ENCODE measurements around the gene TMEM151A.

The TMEM151A gene

GRCh38 chr11:66322732-66323427 is 31.2 kb downstream of the TMEM151A start:
- no peak for DNase-seq (ENCODE audit: low read depth in 2 of 2)

- no peak for DNase-seq (ENCODE audit: low read depth in 2 of 2)
Measured at GRCh38 chr11:66323684-66324083, 32.0 kb downstream of the TMEM151A start.

- DNase-seq (ENCODE audit: low read depth in 2 of 2), result no peak
Measured at GRCh38 chr11:66324664-66325063, 33.0 kb downstream of the TMEM151A start.

GRCh38 chr11:66325263-66325671 is 33.6 kb downstream of the TMEM151A start:
- DNase-seq (ENCODE audit: low read depth in 2 of 2), result no peak

- no peak for DNase-seq (ENCODE audit: low read depth in 2 of 2)
Measured at GRCh38 chr11:66326261-66327111, 34.8 kb downstream of the TMEM151A start.

- DNase-seq (ENCODE audit: low read depth in 2 of 2), result no peak
Measured at GRCh38 chr11:66327171-66328030, 35.7 kb downstream of the TMEM151A start.

GRCh38 chr11:66328031-66328301 is 36.3 kb downstream of the TMEM151A start:
- no peak for DNase-seq (ENCODE audit: low read depth in 2 of 2)

GRCh38 chr11:66328302-66329144 is 36.8 kb downstream of the TMEM151A start:
- DNase-seq (ENCODE audit: low read depth in 2 of 2), result peak; percentile 66 to 78

GRCh38 chr11:66329165-66329673 is 37.5 kb downstream of the TMEM151A start:
- DNase-seq (ENCODE audit: low read depth in 2 of 2), result no peak

- DNase-seq (ENCODE audit: low read depth in 2 of 2), result no peak
Measured at GRCh38 chr11:66330931-66331330, 39.2 kb downstream of the TMEM151A start.

- no peak for DNase-seq (ENCODE audit: low read depth in 2 of 2)
Measured at GRCh38 chr11:66331542-66332370, 40.1 kb downstream of the TMEM151A start.

- no peak for DNase-seq (ENCODE audit: low read depth in 2 of 2)
Measured at GRCh38 chr11:66332371-66333219, 40.9 kb downstream of the TMEM151A start.

- DNase-seq (ENCODE audit: low read depth in 2 of 2), result no peak
Measured at GRCh38 chr11:66333220-66333877, 41.7 kb downstream of the TMEM151A start.

- DNase-seq (ENCODE audit: low read depth in 2 of 2), result no peak
Measured at GRCh38 chr11:66333896-66334604, 42.4 kb downstream of the TMEM151A start.

GRCh38 chr11:66334605-66335442 is 43.1 kb downstream of the TMEM151A start:
- DNase-seq (ENCODE audit: low read depth in 2 of 2), result no peak

- no peak for DNase-seq (ENCODE audit: low read depth in 2 of 2)
Measured at GRCh38 chr11:66335531-66336233, 44.0 kb downstream of the TMEM151A start.
